DMS53 (cell line): Measurements from ENCODE around the gene CDIPT.

Source experiments
- DNase-seq: peaks from one replicate; lab custom pipeline; 2025; lab: John Stamatoyannopoulos, UW

The CDIPT gene

DNA sequence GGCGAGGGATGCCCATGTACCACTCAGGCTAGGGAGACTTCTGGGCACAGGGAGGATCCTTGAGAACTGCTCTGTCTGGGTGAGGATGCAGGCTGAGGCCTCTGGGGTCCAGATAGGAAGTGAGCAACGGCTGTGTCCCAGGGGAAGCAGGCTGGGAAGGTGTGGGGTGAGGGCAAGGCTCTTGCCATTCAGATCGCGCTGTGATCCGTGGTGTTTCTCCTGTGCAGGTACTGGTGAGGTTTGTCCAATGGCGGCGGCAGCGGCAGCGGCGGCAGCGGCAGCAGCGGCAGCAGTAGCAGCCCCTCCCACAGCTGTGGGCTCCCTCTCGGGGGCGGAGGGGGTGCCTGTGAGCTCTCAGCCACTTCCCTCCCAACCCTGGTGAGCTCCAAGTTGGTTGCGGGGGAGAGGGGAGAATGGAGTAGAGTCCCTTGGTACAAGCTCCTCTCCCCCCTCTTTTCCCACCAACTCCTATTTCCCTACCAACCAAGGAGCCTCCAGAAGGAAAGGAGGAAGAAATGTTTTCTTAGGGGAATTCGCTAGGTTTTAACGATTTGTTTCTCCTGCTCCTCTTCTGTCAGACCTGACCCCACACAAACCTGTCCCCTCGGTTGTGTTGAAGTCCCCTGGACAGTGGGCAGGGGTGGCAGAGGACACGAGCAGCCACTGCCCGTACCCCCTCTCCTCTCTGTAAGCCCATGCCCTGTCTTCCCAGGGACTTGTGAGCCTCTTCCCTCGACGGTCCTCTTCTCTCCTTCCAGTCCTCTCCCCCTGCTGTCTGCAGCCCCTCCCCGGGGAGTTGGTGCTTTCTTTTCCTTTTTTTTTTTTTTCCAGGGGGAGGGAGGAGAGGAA lies 53.0 kb downstream of the CDIPT start:
- DNase-seq = peak; percentile 21

DNA sequence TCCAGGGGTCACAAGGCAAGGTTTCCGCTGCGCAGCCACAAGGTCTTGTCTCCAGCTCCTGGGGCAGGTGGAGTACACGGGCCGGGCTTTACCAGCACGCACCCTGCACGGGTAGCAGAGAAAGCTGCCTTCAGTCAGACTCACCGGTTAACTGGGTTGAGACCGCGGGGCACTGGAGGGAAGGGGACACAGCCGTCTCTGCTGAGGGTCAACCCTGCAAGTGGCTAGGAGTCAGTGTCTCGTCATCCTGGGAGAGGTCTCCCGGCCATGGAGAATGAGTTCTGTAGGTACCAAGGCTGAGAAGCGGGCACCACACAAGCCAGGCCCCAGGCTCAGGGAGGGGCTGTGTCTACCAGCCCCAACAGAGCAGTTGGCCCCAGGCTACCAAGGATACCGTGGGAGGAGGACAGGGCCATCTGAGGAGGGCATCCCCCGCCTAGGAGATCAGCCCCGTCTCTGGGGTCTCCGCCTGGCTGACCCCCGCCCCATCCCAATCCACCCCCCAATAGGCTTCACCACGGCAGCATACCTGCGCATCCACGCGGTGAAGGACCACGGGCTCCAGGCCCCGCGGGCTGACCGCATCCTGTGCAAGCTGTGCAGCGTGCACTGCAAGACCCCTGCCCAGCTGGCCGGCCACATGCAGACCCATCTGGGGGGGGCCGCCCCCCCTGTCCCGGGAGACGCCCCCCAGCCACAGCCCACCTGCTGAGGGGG lies 53.8 kb downstream of the CDIPT start:
- no peak for DNase-seq
